Liver (tissue), 9 donors: ENCODE results near the gene TNFRSF6B. TPM values are rescaled to one million over a fixed set of nuclear protein-coding genes. Genes with fewer than 3 reads are reported as not detected.

Experiments
- DNase-seq: peaks from one replicate; pipeline ENCODE4 v3.0.0-alpha.2; 2017; ENCODE audit warnings: low spot score
- H3K27ac ChIP-seq, 2 donors: one replicate each; pipeline ENCODE4 v1.7.0; 2013; ENCODE audit warnings: inconsistent platforms in 2 of 2, low read length in 2 of 2, control low read depth in 1 of 2, low read depth in 1 of 2, mild to moderate bottlenecking in 1 of 2
- H3K27me3 ChIP-seq, 4 donors: one replicate each; pipeline versions ENCODE4 v1.6.1 to v1.7.0; 2013; ENCODE audit warnings: low read length in 3 of 4, inconsistent platforms in 1 of 4, mild to moderate bottlenecking in 1 of 4, moderate library complexity in 1 of 4; ENCODE audit not compliant: control insufficient read depth in 4 of 4, insufficient read depth in 4 of 4
- H3K36me3 ChIP-seq, 4 donors: one replicate each; pipeline versions ENCODE4 v1.6.1 to v1.7.0; 2013; ENCODE audit warnings: low read length in 3 of 4, mild to moderate bottlenecking in 3 of 4, low read depth in 1 of 4, moderate library complexity in 1 of 4; ENCODE audit not compliant: control insufficient read depth in 4 of 4, insufficient read depth in 3 of 4
- H3K4me1 ChIP-seq, 4 donors: one replicate each; pipeline versions ENCODE4 v1.6.1 to v1.7.0; 2013; ENCODE audit warnings: low read length in 3 of 4, mild to moderate bottlenecking in 3 of 4, moderate library complexity in 1 of 4; ENCODE audit not compliant: control insufficient read depth in 4 of 4, insufficient read depth in 4 of 4
- H3K4me3 ChIP-seq, 3 donors: one replicate each; pipeline versions ENCODE4 v1.6.1 to v1.7.0; 2013; ENCODE audit warnings: low read length in 3 of 3, control low read depth in 1 of 3, low read depth in 1 of 3, mild to moderate bottlenecking in 1 of 3
- H3K9ac ChIP-seq, 2 donors: one replicate each; pipeline ENCODE4 v1.7.0; 2013; ENCODE audit warnings: low read length in 2 of 2, mild to moderate bottlenecking in 2 of 2, moderate library complexity in 2 of 2, control low read depth in 1 of 2, low read depth in 1 of 2
- H3K9me3 ChIP-seq, 4 donors: one replicate each; pipeline versions ENCODE4 v1.6.1 to v1.7.0; 2013; ENCODE audit warnings: low read length in 3 of 4; ENCODE audit not compliant: control insufficient read depth in 4 of 4
- CTCF ChIP-seq: fragments of 150-350 bp; IDR thresholded peaks from 2 replicates; pipeline ENCODE4 v1.5.1; 2017; ENCODE audit warnings: improper control_type of control experiment, low read depth, low read length; ENCODE audit not compliant: missing input control
- EGR1 ChIP-seq, 2 donors: IDR thresholded peaks; 2 replicates each; pipeline ENCODE4 v1.6.1; 2016 to 2018; ENCODE audit warnings: antibody characterized with exemption in 2 of 2, low read depth in 2 of 2
- FOXA1 ChIP-seq: IDR thresholded peaks from 2 replicates; pipeline ENCODE4 v1.6.1; 2016; ENCODE audit warnings: antibody characterized with exemption
- FOXA2 ChIP-seq: IDR thresholded peaks from 2 replicates; pipeline ENCODE4 v1.6.1; 2016; ENCODE audit warnings: antibody characterized with exemption
- GABPA ChIP-seq, 2 donors: IDR thresholded peaks in 1 of 2; conservative IDR thresholded peaks in 1 of 2; 2 replicates each; pipeline ENCODE4 v1.6.1; 2016; ENCODE audit warnings: antibody characterized with exemption in 2 of 2, mild to moderate bottlenecking in 1 of 2, moderate library complexity in 1 of 2
- HNF4A ChIP-seq, 2 donors: conservative IDR thresholded peaks; 2 replicates each; pipeline ENCODE4 v1.6.1; 2016; ENCODE audit warnings: antibody characterized with exemption in 2 of 2, mild to moderate bottlenecking in 2 of 2
- HNF4G ChIP-seq: IDR thresholded peaks from 2 replicates; pipeline ENCODE4 v1.6.1; 2016; ENCODE audit warnings: antibody characterized with exemption
- JUND ChIP-seq, 2 donors: IDR thresholded peaks; 2 replicates each; pipeline ENCODE4 v1.6.1; 2016; ENCODE audit warnings: antibody characterized with exemption in 2 of 2
- MAX ChIP-seq: IDR thresholded peaks from 2 replicates; pipeline ENCODE4 v1.6.1; 2016; ENCODE audit warnings: antibody characterized with exemption
- NR2F2 ChIP-seq: IDR thresholded peaks from 2 replicates; pipeline ENCODE4 v1.6.1; 2016; ENCODE audit warnings: antibody characterized with exemption
- RAD21 ChIP-seq, 2 donors: IDR thresholded peaks; 2 replicates each; pipeline ENCODE4 v1.6.1; 2016; ENCODE audit warnings: antibody characterized with exemption in 2 of 2, mild to moderate bottlenecking in 2 of 2
- RXRA ChIP-seq, 2 donors: IDR thresholded peaks; 2 replicates each; pipeline ENCODE4 v1.6.1; 2017 to 2018; ENCODE audit warnings: antibody characterized with exemption in 2 of 2, mild to moderate bottlenecking in 1 of 2
- SP1 ChIP-seq: IDR thresholded peaks from 2 replicates; pipeline ENCODE4 v1.6.1; 2018; ENCODE audit warnings: antibody characterized with exemption, mild to moderate bottlenecking
- TAF1 ChIP-seq: conservative IDR thresholded peaks from 2 replicates; pipeline ENCODE4 v1.6.1; 2016; ENCODE audit warnings: antibody characterized with exemption, mild to moderate bottlenecking
- YY1 ChIP-seq: IDR thresholded peaks from 2 replicates; pipeline ENCODE4 v1.6.1; 2016; ENCODE audit warnings: antibody characterized with exemption, mild to moderate bottlenecking
- ZBTB33 ChIP-seq: IDR thresholded peaks from 2 replicates; pipeline ENCODE4 v1.6.1; 2016; ENCODE audit warnings: antibody characterized with exemption
- WGBS: extraction: QIAGEN DNeasy Blood & Tissue Kit; methylation state at CpG from one replicate; pipeline ENCODE4 v1.1.7; 2013; 5-methylcytosine and 5-hydroxymethylcytosine counted together
- polyA plus RNA-seq, 2 donors: library from polyadenylated mRNA; stranded (reverse) in 1 of 2; unstranded in 1 of 2; fragments of 200-250 nt in 1 of 2; fragments of >200 nt in 1 of 2; fragmentation: Nextera tagmentation in 1 of 2; extraction: Ambion mirVana in 1 of 2; gene quantifications; one replicate each; pipeline versions ENCODE4 v1.2.1 to v1.2.3, GENCODE V29; 2013 to 2015
- total RNA-seq, 2 donors: library from RNA; depleted of rRNA; stranded (reverse); fragments of >200 nt; gene quantifications; one replicate each; pipeline ENCODE4 v1.2.3, GENCODE V29; 2014
- TF ChIP-seq, protein P1 (sequence below): IDR thresholded peaks from 2 replicates; pipeline ENCODE4 v1.6.1; 2016; ENCODE audit warnings: antibody characterized with exemption, mild to moderate bottlenecking
- TF ChIP-seq, protein P2 (sequence below): IDR thresholded peaks from 2 replicates; pipeline ENCODE4 v1.6.1; 2016; ENCODE audit warnings: antibody characterized with exemption
- donor health status: healthy.
- donor health status: healthy.
- donor health status: healthy.
- donor health status: healthy.
- donor health status: healthy.

The TNFRSF6B gene
- total and polyA plus RNA-seq, 4 donors, result 0.09 to 0.73 TPM; not detected in 2

- TF ChIP-seq FOXA2, result no peak
- no peak for TF ChIP-seq JUND (IDR thresholded peaks at IDR 0.05)
- TF ChIP-seq, protein P1, sequence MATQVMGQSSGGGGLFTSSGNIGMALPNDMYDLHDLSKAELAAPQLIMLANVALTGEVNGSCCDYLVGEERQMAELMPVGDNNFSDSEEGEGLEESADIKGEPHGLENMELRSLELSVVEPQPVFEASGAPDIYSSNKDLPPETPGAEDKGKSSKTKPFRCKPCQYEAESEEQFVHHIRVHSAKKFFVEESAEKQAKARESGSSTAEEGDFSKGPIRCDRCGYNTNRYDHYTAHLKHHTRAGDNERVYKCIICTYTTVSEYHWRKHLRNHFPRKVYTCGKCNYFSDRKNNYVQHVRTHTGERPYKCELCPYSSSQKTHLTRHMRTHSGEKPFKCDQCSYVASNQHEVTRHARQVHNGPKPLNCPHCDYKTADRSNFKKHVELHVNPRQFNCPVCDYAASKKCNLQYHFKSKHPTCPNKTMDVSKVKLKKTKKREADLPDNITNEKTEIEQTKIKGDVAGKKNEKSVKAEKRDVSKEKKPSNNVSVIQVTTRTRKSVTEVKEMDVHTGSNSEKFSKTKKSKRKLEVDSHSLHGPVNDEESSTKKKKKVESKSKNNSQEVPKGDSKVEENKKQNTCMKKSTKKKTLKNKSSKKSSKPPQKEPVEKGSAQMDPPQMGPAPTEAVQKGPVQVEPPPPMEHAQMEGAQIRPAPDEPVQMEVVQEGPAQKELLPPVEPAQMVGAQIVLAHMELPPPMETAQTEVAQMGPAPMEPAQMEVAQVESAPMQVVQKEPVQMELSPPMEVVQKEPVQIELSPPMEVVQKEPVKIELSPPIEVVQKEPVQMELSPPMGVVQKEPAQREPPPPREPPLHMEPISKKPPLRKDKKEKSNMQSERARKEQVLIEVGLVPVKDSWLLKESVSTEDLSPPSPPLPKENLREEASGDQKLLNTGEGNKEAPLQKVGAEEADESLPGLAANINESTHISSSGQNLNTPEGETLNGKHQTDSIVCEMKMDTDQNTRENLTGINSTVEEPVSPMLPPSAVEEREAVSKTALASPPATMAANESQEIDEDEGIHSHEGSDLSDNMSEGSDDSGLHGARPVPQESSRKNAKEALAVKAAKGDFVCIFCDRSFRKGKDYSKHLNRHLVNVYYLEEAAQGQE, result peak; percentile 62
- TF ChIP-seq NR2F2, result peak; percentile 84
- TF ChIP-seq RAD21 (IDR thresholded peaks at IDR 0.05), result peak in 1 of 2 donors; percentile 8
- peak; percentile 81 to 85 for TF ChIP-seq RXRA (IDR thresholded peaks at IDR 0.05)
- TF ChIP-seq SP1, result peak; percentile 69
- no peak for TF ChIP-seq HNF4A (conservative IDR thresholded peaks at IDR 0.05)
- H3K4me1 ChIP-seq, result peaks cover 0 to 5% (median 2%) of the 10 kb centered on the region in 4 donors
- H3K27ac ChIP-seq, result peak overlapping the region; percentile 85 to 93
- H3K9me3 ChIP-seq, result no peaks in the 10 kb centered on the region
- DNase-seq, result no peak
- H3K4me3 ChIP-seq, result no peak overlapping the region
- peaks cover 0 to 1% (median 0%) of the 10 kb centered on the region in 4 donors for H3K36me3 ChIP-seq
- H3K9ac ChIP-seq, result no peak overlapping the region
- H3K27me3 ChIP-seq, result no peaks in the 10 kb centered on the region
- 62% methylated on average over 45 of the region's 45 CpGs for WGBS
Observed at GRCh38 chr20:63686492-63687321, 9.7 kb upstream of the TNFRSF6B start.

GRCh38 chr20:63687419-63688178 lies 8.9 kb upstream of the TNFRSF6B start:
- H3K4me1 ChIP-seq, result peaks cover 0 to 5% (median 2%) of the 10 kb centered on the region in 4 donors
- H3K27ac ChIP-seq, result peak overlapping the region; percentile 85 to 93
- no peak for DNase-seq
- H3K27me3 ChIP-seq, result no peaks in the 10 kb centered on the region
- peaks cover 0 to 3% (median 0%) of the 10 kb centered on the region in 4 donors for H3K36me3 ChIP-seq
- WGBS, result 93% methylated on average over 29 of the region's 29 CpGs
- TF ChIP-seq NR2F2, result no peak
- no peak for TF ChIP-seq SP1
- no peak for TF ChIP-seq EGR1 (IDR thresholded peaks at IDR 0.05; ENCODE audit: low read depth in 2 of 2)
- no peak for TF ChIP-seq YY1
- no peak for TF ChIP-seq TAF1
- TF ChIP-seq MAX, result no peak
- TF ChIP-seq RAD21 (IDR thresholded peaks at IDR 0.05), result no peak
- TF ChIP-seq, protein P1, result no peak
- TF ChIP-seq JUND (IDR thresholded peaks at IDR 0.05), result no peak
- TF ChIP-seq GABPA (IDR thresholded peaks at IDR 0.05 in 1 of 2, conservative IDR thresholded peaks at IDR 0.05 in 1 of 2), result no peak
- no peak for TF ChIP-seq FOXA2
- no peak for TF ChIP-seq HNF4A (conservative IDR thresholded peaks at IDR 0.05)
- no peak for TF ChIP-seq ZBTB33
- no peak for TF ChIP-seq CTCF
- TF ChIP-seq, protein P2, sequence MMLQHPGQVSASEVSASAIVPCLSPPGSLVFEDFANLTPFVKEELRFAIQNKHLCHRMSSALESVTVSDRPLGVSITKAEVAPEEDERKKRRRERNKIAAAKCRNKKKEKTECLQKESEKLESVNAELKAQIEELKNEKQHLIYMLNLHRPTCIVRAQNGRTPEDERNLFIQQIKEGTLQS, result no peak
- TF ChIP-seq RXRA (IDR thresholded peaks at IDR 0.05), result no peak
- TF ChIP-seq HNF4G, result no peak
- no peak for TF ChIP-seq FOXA1
- H3K4me3 ChIP-seq, result no peak overlapping the region
- H3K9ac ChIP-seq, result no peak overlapping the region
- H3K9me3 ChIP-seq, result no peaks in the 10 kb centered on the region
